T-helper 2 cell treated with Interferon-gamma antibody and Interleukin-4, amounts not matched to agents 100 ng/mL and 5 ng/mL, for 36 hours (primary cell): ENCODE data around the gene PRPF18. TPM values are rescaled to one million over a fixed set of nuclear protein-coding genes. Genes with fewer than 3 reads are reported as not detected.

ENCODE experiments used
- intact Hi-C: fragments of 100-400 bp; cut with micrococcal nuclease; formaldehyde crosslinking; loops from one replicate; pipeline ENCODE4 v1.15.1; 2023
- total RNA-seq: library from RNA; stranded (reverse); gene quantifications from 2 replicates; pipeline ENCODE4 v1.2.3, GENCODE V29; 2022

PRPF18 gene
- total RNA-seq, 1 donor from 2014 or later = 21.7 TPM

- intact Hi-C loops = no loop called here
These were observed 11.1 kb downstream of the PRPF18 start for GRCh38 chr10:13597909-13598308.

GRCh38 chr10:13604357-13605040 lies 17.7 kb downstream of the PRPF18 start:
- intact Hi-C loops = no loop called here

- intact Hi-C loops = no loop called here
These were observed 21.6 kb downstream of the PRPF18 start for GRCh38 chr10:13608246-13608853.

DNA sequence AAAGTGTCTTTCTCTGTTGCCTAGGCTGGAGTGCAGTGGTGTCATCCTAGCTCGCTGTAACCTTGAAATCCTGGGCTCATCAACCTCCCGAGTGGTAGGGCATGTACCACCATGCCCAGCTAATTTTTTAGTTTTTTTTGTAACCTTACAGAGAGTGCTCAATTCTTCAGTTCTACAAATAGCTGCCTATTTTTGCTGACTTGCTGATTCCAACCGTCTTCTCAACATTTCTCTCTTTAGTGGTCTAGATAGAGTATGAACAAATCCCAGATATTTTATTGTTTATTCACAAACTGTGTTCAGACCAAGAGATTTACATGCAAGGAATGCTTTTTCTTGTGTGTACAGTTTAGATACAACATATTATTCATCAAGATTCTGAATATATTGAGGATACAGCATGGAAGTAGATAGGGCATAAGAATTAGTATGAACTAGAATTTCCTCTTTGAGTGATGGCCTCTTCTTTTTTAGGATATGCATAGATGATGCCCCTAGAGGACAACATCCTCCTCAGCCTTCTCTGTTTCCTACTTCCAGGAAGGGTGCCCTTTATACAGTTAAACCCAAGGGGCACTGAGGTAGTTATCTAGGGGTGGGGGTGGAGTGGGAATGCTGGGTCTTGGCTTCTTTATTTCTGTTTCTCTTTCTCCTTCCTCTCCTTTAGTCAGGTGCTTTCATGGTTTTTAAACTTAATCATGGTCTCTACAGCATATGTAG lies 26.0 kb downstream of the PRPF18 start:
- intact Hi-C loops = no loop called here

DNA sequence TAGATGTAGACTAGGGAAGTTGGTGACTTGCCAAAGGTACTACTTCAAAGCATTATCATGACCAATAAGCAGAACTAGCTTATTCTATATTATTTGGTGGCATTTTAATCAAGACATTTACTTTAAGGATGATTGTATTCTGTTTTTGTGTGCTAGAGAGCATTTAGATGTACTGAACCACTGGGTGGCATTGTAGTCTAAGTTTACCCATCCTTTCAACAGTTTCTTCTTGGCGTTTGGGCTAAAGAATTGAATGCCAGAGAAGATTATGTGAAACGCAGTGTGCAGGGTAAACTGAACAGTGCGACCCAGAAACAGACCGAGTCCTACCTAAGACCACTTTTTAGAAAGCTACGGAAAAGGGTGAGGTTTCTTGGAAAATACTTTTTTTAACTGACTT lies 26.8 kb downstream of the PRPF18 start:
- intact Hi-C loops = no loop called here

DNA sequence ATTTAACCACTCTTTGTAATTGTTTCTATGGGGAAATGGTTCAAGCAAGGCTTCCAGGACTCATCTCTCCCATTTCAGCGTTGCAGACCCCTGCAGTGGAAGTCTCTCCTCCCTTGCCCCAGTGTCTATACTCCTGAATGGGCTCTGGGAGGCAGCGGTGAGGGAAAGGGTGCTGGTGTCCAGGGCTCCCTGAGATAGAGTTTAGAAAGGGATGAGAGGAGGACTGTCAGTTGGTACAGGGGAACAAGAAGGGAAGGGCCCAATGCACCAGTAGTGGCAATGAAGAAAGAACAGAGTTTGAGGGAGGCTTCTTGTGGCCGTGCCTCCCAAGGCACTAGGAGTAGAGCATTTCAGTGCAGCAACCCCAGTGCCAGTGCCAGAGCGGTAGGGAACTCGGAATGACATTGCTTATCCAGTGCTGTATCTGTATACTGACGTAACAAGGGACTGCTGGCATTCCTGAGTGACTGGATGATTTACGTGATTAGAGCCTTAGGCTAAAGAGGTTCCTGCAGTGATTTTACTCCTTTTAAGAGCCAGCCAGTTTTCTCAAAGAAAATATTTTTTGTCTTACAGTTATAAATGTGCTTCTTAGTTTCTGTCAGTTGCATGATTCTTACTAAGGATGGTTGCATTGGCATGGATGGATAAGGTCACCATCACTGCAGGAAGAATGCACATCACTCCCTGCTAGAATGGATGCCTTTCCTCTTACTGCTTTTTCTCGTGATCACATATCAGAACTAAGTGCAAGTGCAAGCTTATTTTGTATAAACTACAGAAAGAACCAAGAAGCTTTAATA lies 28.0 kb downstream of the PRPF18 start:
- intact Hi-C loops = no loop called here

GRCh38 chr10:13615650-13616300 lies 29.0 kb downstream of the PRPF18 start:
- intact Hi-C loops = no loop called here

DNA sequence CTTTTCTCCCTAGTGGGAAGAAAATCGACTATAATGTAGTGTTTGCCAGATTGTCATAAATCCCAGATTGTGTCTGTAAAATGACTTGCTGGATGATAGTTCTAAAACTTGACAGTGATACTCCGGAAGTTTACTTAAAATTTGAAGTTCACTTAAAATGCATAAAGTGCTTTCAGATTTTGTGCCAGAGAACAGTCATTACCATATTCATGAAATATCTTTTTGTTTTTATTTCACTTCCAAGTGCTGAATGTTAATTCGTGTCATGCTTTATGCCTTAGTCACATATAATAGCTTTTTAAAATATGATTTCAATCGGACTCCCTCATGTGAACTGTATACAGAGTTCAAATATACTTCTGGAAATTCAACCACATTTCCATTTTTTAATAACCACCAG lies 30.4 kb downstream of the PRPF18 start:
- intact Hi-C loops = no loop called here

DNA sequence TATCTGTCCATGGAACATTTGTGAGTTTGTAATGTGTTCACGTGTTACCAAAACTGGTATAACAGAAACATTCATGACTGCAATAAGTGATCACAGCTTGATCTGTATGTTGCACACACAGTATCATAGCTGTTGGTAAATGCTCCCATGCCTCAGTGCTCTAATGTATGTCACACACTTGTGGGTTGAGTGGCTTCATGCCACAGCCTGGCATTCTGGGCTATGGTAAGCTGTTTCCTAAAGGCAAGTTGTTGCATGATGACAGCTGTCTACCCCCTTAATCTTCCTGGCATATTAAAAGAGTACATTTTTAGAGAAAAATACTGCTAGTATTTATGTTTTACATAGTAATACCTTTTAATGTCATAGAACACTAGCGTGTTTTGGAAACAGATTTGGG lies 35.2 kb downstream of the PRPF18 start:
- intact Hi-C loops = no loop called here

DNA sequence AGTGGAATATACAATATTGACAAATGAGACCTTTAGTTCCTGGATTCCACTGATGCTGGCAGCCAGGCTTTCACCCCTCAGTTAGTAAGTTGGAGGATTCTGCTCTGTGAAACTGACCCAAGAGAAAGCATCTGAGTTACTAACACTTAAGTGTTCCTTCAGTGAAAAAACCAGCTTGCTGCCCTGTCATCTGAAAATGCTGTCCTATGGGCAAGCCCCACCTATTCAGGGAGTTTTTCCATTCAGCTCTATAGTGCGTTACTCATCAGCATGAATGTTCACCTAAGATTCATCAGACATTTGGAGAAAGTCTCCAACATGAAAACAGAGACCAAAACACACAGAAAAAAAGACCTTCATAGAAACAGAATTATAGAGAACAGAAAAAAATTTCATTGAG lies 37.9 kb downstream of the PRPF18 start:
- intact Hi-C loops = no loop called here

- intact Hi-C loops = no loop called here
These were observed 40.9 kb downstream of the PRPF18 start for GRCh38 chr10:13627459-13628310.

DNA sequence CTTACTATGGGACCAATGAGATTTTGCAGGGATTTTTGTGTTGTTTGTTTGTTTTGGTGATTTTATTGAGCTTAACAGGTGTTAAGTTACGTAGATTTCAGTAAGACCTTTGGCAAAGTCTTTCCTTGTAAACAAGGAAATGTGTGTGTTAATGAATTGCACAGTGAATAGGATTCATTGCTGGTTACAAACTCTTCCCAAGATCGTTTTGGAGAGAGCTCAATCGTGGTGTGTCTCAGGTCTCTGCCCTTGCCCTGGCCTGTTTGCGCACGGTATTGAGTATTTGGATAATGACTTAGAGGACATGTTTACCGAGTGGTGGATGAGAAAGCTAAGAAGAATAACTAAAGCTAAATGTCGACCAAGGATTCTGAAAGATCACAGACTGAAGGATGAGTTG lies 41.9 kb downstream of the PRPF18 start:
- intact Hi-C loops = no loop called here

GRCh38 chr10:13629116-13629515 lies 42.4 kb downstream of the PRPF18 start:
- intact Hi-C loops = no loop called here

- intact Hi-C loops = no loop called here
These were observed 43.5 kb downstream of the PRPF18 start for GRCh38 chr10:13630231-13630630.

- intact Hi-C loops = no loop called here
These were observed 44.8 kb downstream of the PRPF18 start for GRCh38 chr10:13631594-13631993.

GRCh38 chr10:13632440-13632839 lies 45.7 kb downstream of the PRPF18 start:
- intact Hi-C loops = no loop called here

DNA sequence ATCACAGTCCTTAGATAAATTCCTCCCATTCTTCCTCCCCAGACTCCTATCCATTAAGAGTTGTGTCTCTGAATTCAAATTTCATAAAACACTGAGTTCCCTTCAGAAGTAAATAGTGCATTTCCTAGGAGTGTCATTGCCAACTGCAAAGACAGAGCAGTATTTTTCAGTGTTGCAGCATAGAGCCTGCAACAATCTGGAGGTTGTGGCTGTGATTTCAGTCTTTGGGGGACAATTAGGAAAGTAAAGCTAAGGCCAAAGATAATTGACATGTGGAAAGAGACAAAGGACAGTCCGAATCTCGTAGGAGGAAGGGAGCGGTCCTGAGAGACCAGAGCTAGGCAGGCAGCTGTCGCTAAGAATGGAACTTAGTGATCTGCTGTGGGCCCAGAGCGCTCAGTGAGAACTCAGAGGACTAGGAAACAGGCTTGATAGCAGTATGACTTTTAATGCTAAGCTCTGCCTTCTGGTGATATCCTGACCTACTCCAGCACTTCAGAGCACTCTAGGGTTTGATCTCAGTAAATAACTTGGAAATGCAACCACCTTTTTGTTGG lies 46.2 kb downstream of the PRPF18 start:
- intact Hi-C loops = no loop called here

DNA sequence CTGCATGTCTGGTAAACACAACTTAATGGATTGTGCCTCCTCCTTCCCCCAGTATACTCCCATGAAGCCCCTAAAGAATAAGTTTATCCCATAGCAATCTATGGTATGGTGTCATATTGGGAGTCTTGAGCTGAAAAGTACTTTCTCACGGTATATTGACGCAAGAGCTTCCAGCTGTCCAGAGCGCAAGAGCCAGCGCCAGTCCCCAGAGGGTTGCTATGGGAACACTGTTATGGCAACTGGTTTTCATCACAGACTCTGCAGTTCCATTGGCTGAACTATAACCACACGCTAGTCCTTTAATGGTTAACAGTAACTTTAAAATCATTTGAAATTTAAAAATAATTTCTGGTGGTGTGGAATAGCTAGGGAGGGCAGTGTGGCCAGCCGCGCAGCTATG lies 46.9 kb downstream of the PRPF18 start:
- intact Hi-C loops = no loop called here

- intact Hi-C loops = no loop called here
These were observed 47.4 kb downstream of the PRPF18 start for GRCh38 chr10:13634207-13634606.

- intact Hi-C loops = no loop called here
These were observed 50.0 kb downstream of the PRPF18 start for GRCh38 chr10:13636776-13637175.
